A549 (cell line): ENCODE results near the gene NR5A2. TPM values are rescaled to one million over a fixed set of nuclear protein-coding genes. Genes with fewer than 3 reads are reported as not detected.

ENCODE experiments used
- ATAC-seq, 2 experiments: fragments of 200-7000 bp in 1 of 2; fragments of >200 bp in 1 of 2; cut with Nextera tagmentation in 1 of 2; cut with Tn5 transposase in 1 of 2; 3 replicates each; pipeline versions ENCODE4 v1.8.0 to v1.9.1; 2018 to 2020; ENCODE audit warnings: mild to moderate bottlenecking in 1 of 2, moderate library complexity in 1 of 2
- CTCF ChIA-PET: fragments of 300-600 bp; sonication (Branson Sonifier 250); formaldehyde crosslinking; extraction: SDS; loops from one replicate; lab custom pipeline; 2021; ENCODE audit warnings: antibody characterized with exemption, inconsistent platforms; lab: Yijun Ruan, JAX
- POLR2A ChIA-PET: fragments of 350-600 bp; formaldehyde crosslinking; extraction: SDS; loops from one replicate; lab custom pipeline; 2021; ENCODE audit warnings: antibody characterized with exemption, inconsistent platforms; lab: Yijun Ruan, JAX
- DNase-seq, 2 experiments: peaks; one replicate each; pipeline versions ENCODE4 v3.0.0 to v3.0.0-alpha.2; 2011 to 2016; ENCODE audit warnings: low read depth in 1 of 2, low spot score in 1 of 2
- FAIRE-seq: peaks from 2 replicates; lab custom pipeline; 2011; peaks lifted over from hg19 to GRCh38; lab: Jason Lieb, UNC
- H3K27ac ChIP-seq, 2 experiments: fragments of >200 bp; sonication (Bioruptor Twin); formaldehyde crosslinking; 3 replicates each; pipeline ENCODE4 v1.5.1; 2016 to 2017
- H3K4me1 ChIP-seq: fragments of >200 bp; sonication (Bioruptor Twin); formaldehyde crosslinking; 3 replicates; pipeline ENCODE4 v1.6.1; 2016
- H3K4me2 ChIP-seq: fragments of >200 bp; sonication (Bioruptor Twin); formaldehyde crosslinking; 3 replicates; pipeline ENCODE4 v1.6.1; 2016
- H3K4me3 ChIP-seq: fragments of >200 bp; sonication (Bioruptor Twin); formaldehyde crosslinking; 3 replicates; pipeline ENCODE4 v1.5.1; 2016
- H3K9me3 ChIP-seq: fragments of >200 bp; sonication (Bioruptor Twin); formaldehyde crosslinking; 3 replicates; pipeline ENCODE4 v1.6.1; 2016
- CBX8 ChIP-seq: fragments of 200-600 bp; sonication (generic); IDR thresholded peaks from 2 replicates; pipeline ENCODE4 v1.6.1; 2016
- CEBPB ChIP-seq, 2 experiments: fragments of >200 bp in 1 of 2; sonication (Bioruptor Twin) in 1 of 2; formaldehyde crosslinking in 1 of 2; IDR thresholded peaks; 2 replicates each; pipeline ENCODE4 v1.6.1; 2012 to 2016
- CHD2 ChIP-seq: fragments of 150-350 bp; IDR thresholded peaks from 2 replicates; pipeline ENCODE4 v1.6.1; 2014; ENCODE audit warnings: low read length; ENCODE audit not compliant: partially characterized antibody
- CHD4 ChIP-seq: fragments of 200-600 bp; sonication (generic); IDR thresholded peaks from 2 replicates; pipeline ENCODE4 v1.6.1; 2016; ENCODE audit warnings: antibody characterized with exemption, mild to moderate bottlenecking, borderline replicate concordance
- FOSB ChIP-seq: fragments of 250-450 bp; sonication (Bioruptor Pico); IDR thresholded peaks from 2 replicates; pipeline ENCODE4 v1.5.0; 2020; ENCODE audit warnings: mild to moderate bottlenecking, moderate library complexity
- FOSL2 ChIP-seq, 2 experiments: fragments of 450-650 bp in 1 of 2; fragments of >200 bp in 1 of 2; sonication (Bioruptor Twin) in 1 of 2; formaldehyde crosslinking; IDR thresholded peaks; 2 replicates each; pipeline versions ENCODE4 v1.5.0 to v1.6.1; 2016 to 2020; ENCODE audit warnings: mild to moderate bottlenecking in 1 of 2, moderate library complexity in 1 of 2
- FOXS1 ChIP-seq: fragments of 250-450 bp; sonication (Bioruptor Pico); IDR thresholded peaks from 2 replicates; pipeline ENCODE4 v1.5.0; 2020; ENCODE audit warnings: mild to moderate bottlenecking, moderate library complexity
- GATA3 ChIP-seq: IDR thresholded peaks from 2 replicates; pipeline ENCODE4 v1.6.1; 2012; ENCODE audit warnings: borderline replicate concordance
- HDAC2 ChIP-seq: fragments of 200-600 bp; sonication (generic); IDR thresholded peaks from 2 replicates; pipeline ENCODE4 v1.6.1; 2016
- HOXB5 ChIP-seq: fragments of 250-450 bp; sonication (Bioruptor Pico); IDR thresholded peaks from 2 replicates; pipeline ENCODE4 v1.5.0; 2020; ENCODE audit warnings: mild to moderate bottlenecking, moderate library complexity
- KDM1A ChIP-seq: fragments of 200-600 bp; sonication (generic); IDR thresholded peaks from 2 replicates; pipeline ENCODE4 v1.6.1; 2016; ENCODE audit warnings: low read depth, mild to moderate bottlenecking
- NR3C1 ChIP-seq: fragments of >200 bp; sonication (Bioruptor Twin); formaldehyde crosslinking; IDR thresholded peaks from 3 replicates; pipeline ENCODE4 v1.6.1; 2017
- PHF8 ChIP-seq: fragments of 200-600 bp; sonication (generic); IDR thresholded peaks from 2 replicates; pipeline ENCODE4 v1.6.1; 2016; ENCODE audit warnings: low read depth, mild to moderate bottlenecking, antibody characterized with exemption, moderate library complexity, borderline replicate concordance
- POLR2A ChIP-seq: IDR thresholded peaks from 2 replicates; pipeline ENCODE4 v1.6.1; 2012; ENCODE audit warnings: mild to moderate bottlenecking, low read length
- RCOR1 ChIP-seq: fragments of 150-350 bp; IDR thresholded peaks from 2 replicates; pipeline ENCODE4 v1.6.1; 2014; ENCODE audit warnings: antibody characterized with exemption, low read length, low read depth
- RNF2 ChIP-seq: fragments of 200-600 bp; sonication (generic); IDR thresholded peaks from 2 replicates; pipeline ENCODE4 v1.6.1; 2016; ENCODE audit warnings: low read depth, mild to moderate bottlenecking, antibody characterized with exemption, moderate library complexity, borderline replicate concordance
- SMC3 ChIP-seq: fragments of >200 bp; sonication (Bioruptor Twin); formaldehyde crosslinking; IDR thresholded peaks from 3 replicates; pipeline ENCODE4 v1.6.1; 2018; ENCODE audit warnings: inconsistent platforms
- TP53 ChIP-seq: fragments of 250-450 bp; sonication (Bioruptor Pico); IDR thresholded peaks from 2 replicates; pipeline ENCODE4 v1.5.0; 2021; ENCODE audit warnings: mild to moderate bottlenecking, moderate library complexity
- ZNF302 ChIP-seq: fragments of 250-450 bp; sonication (Bioruptor Pico); IDR thresholded peaks from 2 replicates; pipeline ENCODE4 v1.9.0; 2021; ENCODE audit warnings: inconsistent platforms, mild to moderate bottlenecking, moderate library complexity
- WGBS: methylation state at CpG from one replicate; pipeline ENCODE4 v1.1.6; 2017; ENCODE audit errors: missing lambda C conversion rate; 5-methylcytosine and 5-hydroxymethylcytosine counted together
- polyA plus RNA-seq, 4 experiments: library from polyadenylated mRNA; depleted of rRNA in 3 of 4; stranded (reverse); fragments of >200 nt; fragmentation: RNase III in 1 of 4; extraction: RNeasy Plus Mini Kit Qiagen cat#74134 plus additional on column Dnase treatment in 1 of 4; gene quantifications; 2 replicates in 3 of 4; 3 replicates in 1 of 4; pipeline ENCODE4 v1.2.3, GENCODE V29; 2011 to 2017
- TF ChIP-seq, protein P1 (sequence below): fragments of >200 bp; sonication (Bioruptor Twin); formaldehyde crosslinking; IDR thresholded peaks from 3 replicates; pipeline ENCODE4 v1.5.1; 2016
- TF ChIP-seq, protein P2 (sequence below): IDR thresholded peaks from 2 replicates; pipeline ENCODE4 v1.6.1; 2012
- TF ChIP-seq, protein P3 (sequence below): fragments of >200 bp; sonication (Bioruptor Twin); formaldehyde crosslinking; IDR thresholded peaks from 2 replicates; pipeline ENCODE4 v1.6.1; 2016
- TF ChIP-seq, protein P4 (sequence below): fragments of 150-350 bp; IDR thresholded peaks from 2 replicates; pipeline ENCODE4 v1.6.1; 2014; ENCODE audit warnings: low read depth, mild to moderate bottlenecking, low read length
- TF ChIP-seq, protein P5 (sequence below): fragments of >200 bp; sonication (Bioruptor Twin); formaldehyde crosslinking; IDR thresholded peaks from 3 replicates; pipeline ENCODE4 v1.6.1; 2016

NR5A2 gene
- polyA plus RNA-seq, 2 of the 4 experiments (the other 2 are of a cell fraction): 12.0 to 24.1 TPM

DNA sequence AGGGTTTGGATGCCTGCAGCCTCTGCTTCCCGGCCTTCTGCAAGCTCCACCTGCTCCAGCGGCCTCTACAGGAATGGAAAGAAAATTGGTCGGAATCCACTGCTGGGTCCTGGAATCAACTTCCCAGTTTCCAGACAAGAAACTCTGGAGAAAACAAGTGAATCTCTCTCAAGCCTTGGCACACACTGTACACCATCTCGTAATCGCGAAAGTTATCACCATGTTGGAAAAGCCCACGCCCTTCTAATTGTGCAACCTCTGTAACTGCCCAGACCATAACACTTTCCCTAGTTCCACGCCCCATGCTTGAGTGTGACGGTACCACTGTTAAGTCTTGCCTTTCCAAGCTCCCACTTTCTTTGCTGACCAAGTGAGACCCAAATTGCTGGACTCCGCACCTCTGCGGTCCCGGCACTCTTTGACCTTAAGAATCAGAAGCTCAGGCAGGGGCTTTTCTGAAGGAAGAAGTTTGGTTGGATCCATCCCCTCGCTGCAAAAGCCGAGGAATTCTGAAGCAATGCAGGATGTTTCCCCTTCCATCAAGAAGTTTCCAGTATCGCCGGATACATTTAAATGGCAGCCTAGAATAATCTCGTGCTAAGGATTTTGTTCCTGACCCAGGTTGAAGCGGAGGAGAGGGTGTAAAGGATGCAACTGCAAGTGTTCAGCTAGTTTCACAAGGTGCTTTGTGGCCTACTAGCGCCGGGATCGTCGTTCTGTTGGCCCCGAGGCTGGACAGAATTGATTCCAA lies 6.2 kb downstream of the NR5A2 start:
- 94% methylated on average over 23 of the region's 23 CpGs for WGBS
- DNase-seq (no peak), FAIRE-seq (no peak), ATAC-seq (no peak)
- Histone ChIP-seq H3K4me3 (no peak overlapping the region), H3K4me2 (no peak overlapping the region), H3K9me3 (no peaks in the 10 kb centered on the region), H3K4me1 (peaks cover 16% of the 10 kb centered on the region; the same call in 2 of the 3 replicates), H3K27ac (no peak overlapping the region)
- POLR2A ChIA-PET: no interaction called here
- CTCF ChIA-PET: no interaction called here
- TF ChIP-seq RNF2: no peak
- TF ChIP-seq, protein P1, sequence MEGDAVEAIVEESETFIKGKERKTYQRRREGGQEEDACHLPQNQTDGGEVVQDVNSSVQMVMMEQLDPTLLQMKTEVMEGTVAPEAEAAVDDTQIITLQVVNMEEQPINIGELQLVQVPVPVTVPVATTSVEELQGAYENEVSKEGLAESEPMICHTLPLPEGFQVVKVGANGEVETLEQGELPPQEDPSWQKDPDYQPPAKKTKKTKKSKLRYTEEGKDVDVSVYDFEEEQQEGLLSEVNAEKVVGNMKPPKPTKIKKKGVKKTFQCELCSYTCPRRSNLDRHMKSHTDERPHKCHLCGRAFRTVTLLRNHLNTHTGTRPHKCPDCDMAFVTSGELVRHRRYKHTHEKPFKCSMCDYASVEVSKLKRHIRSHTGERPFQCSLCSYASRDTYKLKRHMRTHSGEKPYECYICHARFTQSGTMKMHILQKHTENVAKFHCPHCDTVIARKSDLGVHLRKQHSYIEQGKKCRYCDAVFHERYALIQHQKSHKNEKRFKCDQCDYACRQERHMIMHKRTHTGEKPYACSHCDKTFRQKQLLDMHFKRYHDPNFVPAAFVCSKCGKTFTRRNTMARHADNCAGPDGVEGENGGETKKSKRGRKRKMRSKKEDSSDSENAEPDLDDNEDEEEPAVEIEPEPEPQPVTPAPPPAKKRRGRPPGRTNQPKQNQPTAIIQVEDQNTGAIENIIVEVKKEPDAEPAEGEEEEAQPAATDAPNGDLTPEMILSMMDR: no peak
- TF ChIP-seq HDAC2: no peak
- TF ChIP-seq FOXS1 (CRISPR knock-in tag): no peak
- no peak for TF ChIP-seq HOXB5 (CRISPR knock-in tag)
- TF ChIP-seq, protein P2, sequence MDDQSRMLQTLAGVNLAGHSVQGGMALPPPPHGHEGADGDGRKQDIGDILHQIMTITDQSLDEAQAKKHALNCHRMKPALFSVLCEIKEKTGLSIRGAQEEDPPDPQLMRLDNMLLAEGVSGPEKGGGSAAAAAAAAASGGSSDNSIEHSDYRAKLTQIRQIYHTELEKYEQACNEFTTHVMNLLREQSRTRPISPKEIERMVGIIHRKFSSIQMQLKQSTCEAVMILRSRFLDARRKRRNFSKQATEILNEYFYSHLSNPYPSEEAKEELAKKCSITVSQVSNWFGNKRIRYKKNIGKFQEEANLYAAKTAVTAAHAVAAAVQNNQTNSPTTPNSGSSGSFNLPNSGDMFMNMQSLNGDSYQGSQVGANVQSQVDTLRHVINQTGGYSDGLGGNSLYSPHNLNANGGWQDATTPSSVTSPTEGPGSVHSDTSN: no peak
- no peak for TF ChIP-seq ZNF302 (CRISPR knock-in tag)
- TF ChIP-seq, protein P3, sequence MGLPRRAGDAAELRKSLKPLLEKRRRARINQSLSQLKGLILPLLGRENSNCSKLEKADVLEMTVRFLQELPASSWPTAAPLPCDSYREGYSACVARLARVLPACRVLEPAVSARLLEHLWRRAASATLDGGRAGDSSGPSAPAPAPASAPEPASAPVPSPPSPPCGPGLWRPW: no peak
- TF ChIP-seq RCOR1: no peak
- TF ChIP-seq TP53: no peak
- TF ChIP-seq CHD2: no peak
- TF ChIP-seq, protein P4, sequence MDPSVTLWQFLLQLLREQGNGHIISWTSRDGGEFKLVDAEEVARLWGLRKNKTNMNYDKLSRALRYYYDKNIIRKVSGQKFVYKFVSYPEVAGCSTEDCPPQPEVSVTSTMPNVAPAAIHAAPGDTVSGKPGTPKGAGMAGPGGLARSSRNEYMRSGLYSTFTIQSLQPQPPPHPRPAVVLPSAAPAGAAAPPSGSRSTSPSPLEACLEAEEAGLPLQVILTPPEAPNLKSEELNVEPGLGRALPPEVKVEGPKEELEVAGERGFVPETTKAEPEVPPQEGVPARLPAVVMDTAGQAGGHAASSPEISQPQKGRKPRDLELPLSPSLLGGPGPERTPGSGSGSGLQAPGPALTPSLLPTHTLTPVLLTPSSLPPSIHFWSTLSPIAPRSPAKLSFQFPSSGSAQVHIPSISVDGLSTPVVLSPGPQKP: no peak
- TF ChIP-seq PHF8: no peak
- no peak for TF ChIP-seq GATA3
- no peak for TF ChIP-seq CEBPB (IDR thresholded peaks at IDR 0.05)
- no peak for TF ChIP-seq FOSL2 (IDR thresholded peaks at IDR 0.05)
- TF ChIP-seq FOSL2 (CRISPR knock-in tag; IDR thresholded peaks at IDR 0.05): no peak
- TF ChIP-seq KDM1A: no peak
- TF ChIP-seq, all 56 proteins: peak for 0

DNA sequence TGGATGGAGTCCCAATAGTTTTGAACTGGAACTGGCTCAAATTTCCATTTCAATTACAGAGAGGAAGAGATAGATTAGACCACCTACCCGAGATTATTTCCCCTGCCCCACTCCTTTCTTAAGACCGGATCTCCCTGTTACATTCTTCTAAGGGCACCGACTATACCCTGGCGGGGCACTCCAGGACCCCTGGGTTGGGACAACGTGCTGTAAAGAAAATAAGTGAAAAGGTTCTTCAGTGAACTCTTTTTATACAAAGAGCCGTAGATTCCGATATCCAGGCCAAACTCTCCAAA lies 6.7 kb downstream of the NR5A2 start:
- no peak overlapping the region for H3K4me3 ChIP-seq
- H3K4me2 ChIP-seq: no peak overlapping the region
- no peak for TF ChIP-seq NR3C1
- TF ChIP-seq POLR2A: no peak
- no peak for TF ChIP-seq CBX8
- no peak for TF ChIP-seq SMC3
- no peak for TF ChIP-seq FOSB (CRISPR knock-in tag)
- TF ChIP-seq, protein P5, sequence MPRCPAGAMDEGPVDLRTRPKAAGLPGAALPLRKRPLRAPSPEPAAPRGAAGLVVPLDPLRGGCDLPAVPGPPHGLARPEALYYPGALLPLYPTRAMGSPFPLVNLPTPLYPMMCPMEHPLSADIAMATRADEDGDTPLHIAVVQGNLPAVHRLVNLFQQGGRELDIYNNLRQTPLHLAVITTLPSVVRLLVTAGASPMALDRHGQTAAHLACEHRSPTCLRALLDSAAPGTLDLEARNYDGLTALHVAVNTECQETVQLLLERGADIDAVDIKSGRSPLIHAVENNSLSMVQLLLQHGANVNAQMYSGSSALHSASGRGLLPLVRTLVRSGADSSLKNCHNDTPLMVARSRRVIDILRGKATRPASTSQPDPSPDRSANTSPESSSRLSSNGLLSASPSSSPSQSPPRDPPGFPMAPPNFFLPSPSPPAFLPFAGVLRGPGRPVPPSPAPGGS: no peak
- no peak for TF ChIP-seq CHD4
- no peak overlapping the region for H3K27ac ChIP-seq
- WGBS: 81% methylated on average over 7 of the region's 7 CpGs
- H3K9me3 ChIP-seq: no peaks in the 10 kb centered on the region
- no peak for ATAC-seq
- DNase-seq: no peak
- POLR2A ChIA-PET: no interaction called here
- CTCF ChIA-PET: no interaction called here
- FAIRE-seq: no peak
- peaks cover 17% of the 10 kb centered on the region; the same call in 2 of the 3 replicates for H3K4me1 ChIP-seq
